GM13977 (cell line): ENCODE measurements around the gene AGBL4.

ENCODE experiments used
- DNase-seq: peaks from one replicate; pipeline ENCODE4 v3.0.0; 2012; ENCODE audit warnings: low spot score
- in situ Hi-C: fragments of 300-500 bp; cut with MboI; formaldehyde crosslinking; loops from one replicate; pipeline ENCODE4 v1.12.0; 2022; ENCODE audit warnings: low sequenced_read_pairs, low pct_unique_long_range_greater_than_20kb, mixed read lengths, inconsistent platforms; ENCODE audit not compliant: unreplicated experiment
- TF ChIP-seq, protein P1 (sequence below): IDR thresholded peaks from 2 replicates; pipeline ENCODE4 v1.5.1; 2012; ENCODE audit warnings: mild to moderate bottlenecking, control low read depth; ENCODE audit not compliant: insufficient read depth; ENCODE audit errors: extremely low read depth, missing control alignments

AGBL4 gene

DNA sequence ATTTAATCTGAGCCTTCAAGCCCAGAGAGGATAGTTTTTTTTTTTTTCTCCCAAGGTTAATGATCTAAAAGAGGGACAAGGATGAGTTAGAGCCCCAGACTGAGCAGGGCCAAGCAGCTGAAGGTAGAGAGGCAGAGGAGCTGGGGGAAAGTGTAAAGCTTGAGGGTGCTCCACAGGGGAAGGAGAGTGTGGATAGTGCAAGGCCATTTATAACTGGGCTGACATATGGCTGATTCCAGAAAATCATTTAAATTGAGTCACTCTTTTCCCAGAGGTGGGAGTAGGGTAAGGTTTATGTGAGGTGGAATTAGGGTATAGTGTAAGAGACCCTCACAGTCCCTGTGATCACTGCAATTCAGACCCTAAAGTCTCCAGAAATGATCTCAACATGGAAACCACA is 1302.8 kb downstream of the AGBL4 start:
- TF ChIP-seq, protein P1, sequence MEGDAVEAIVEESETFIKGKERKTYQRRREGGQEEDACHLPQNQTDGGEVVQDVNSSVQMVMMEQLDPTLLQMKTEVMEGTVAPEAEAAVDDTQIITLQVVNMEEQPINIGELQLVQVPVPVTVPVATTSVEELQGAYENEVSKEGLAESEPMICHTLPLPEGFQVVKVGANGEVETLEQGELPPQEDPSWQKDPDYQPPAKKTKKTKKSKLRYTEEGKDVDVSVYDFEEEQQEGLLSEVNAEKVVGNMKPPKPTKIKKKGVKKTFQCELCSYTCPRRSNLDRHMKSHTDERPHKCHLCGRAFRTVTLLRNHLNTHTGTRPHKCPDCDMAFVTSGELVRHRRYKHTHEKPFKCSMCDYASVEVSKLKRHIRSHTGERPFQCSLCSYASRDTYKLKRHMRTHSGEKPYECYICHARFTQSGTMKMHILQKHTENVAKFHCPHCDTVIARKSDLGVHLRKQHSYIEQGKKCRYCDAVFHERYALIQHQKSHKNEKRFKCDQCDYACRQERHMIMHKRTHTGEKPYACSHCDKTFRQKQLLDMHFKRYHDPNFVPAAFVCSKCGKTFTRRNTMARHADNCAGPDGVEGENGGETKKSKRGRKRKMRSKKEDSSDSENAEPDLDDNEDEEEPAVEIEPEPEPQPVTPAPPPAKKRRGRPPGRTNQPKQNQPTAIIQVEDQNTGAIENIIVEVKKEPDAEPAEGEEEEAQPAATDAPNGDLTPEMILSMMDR = no peak
- in situ Hi-C loops = no loop called here
- no peak for DNase-seq

DNA sequence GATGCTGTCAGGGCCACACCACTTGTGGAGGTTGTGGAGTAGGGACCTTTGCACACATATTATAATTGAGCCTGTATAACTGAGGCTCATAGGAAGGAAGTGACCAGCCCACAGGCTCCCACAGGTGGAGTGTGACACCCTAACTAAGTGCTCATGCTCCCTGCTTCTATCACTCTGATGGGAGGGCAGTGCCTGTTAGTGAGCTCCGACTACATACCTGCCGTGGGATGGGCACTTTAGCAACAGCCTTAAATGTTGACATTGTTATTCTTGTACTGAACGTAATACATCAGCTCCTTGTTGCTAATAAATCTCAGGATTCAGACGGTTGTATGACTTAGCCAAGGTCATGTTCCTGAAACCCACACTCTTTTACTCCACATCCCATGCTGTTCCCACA is 1305.0 kb downstream of the AGBL4 start:
- TF ChIP-seq, protein P1 = no peak
- in situ Hi-C loops = no loop called here
- no peak for DNase-seq

DNA sequence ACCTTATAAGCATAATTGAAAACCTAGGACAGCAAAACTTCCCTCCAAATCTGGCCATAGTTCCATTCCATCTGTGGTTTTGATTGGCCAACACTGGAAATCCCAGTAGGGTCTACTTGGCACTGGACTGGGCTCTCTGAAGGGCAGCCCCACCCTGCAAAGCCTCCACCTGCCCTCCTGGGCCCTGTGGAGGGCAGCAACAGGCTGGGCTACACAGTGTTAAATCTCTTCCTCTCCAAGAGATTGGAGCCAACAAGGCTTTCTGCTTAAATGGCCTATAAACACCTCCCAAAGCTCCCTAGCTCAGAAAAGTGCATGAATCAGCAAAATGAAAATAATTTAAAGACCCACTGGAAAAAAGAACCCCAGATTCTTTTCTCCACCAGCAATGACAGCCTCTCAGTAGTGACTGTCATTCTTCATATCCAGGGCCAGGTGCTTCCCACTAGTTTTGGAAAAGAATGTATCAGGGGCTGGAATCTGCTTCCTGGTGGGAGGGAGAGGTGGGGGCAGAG is 1305.6 kb downstream of the AGBL4 start:
- in situ Hi-C loops = no loop called here
- DNase-seq = no peak
- TF ChIP-seq, protein P1 = no peak

DNA sequence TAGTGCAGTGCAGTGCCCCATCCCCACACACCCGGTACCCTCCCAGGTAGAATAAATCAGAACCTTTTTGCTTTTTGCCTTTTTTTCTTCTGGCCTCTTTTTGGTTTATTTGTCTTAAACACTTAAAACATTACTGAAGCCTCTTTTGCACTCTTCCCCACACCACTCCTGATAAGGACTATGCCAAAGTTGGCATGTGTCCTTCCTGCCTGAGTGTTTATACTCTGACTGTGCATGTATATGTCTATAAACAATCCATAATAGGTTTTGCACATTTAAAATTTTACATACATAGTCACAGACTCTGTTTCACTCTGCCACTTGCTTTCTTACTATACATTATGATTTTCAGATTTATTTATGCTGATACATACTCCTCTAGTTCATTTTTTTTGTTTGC is 1306.7 kb downstream of the AGBL4 start:
- DNase-seq = no peak
- in situ Hi-C loops = no loop called here
- TF ChIP-seq, protein P1 = no peak

DNA sequence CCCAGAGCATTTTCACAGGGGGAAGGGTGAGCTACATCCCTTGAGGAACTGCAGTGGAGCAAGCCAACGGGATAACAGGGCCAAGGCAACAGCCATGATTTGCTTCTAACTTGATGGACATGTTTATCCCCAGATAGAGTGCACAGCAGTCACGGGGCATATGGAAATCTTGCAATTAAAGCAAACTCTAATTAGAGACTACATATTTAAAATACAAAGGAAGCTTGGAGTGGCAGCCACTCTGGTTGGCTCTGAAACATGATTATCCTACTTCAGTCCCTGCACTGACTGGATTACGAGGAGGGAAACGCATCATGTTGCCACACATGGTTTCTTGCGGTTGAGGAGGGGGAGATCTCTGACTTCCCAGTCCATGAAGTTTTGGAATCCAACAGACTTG is 1307.8 kb downstream of the AGBL4 start:
- in situ Hi-C loops = no loop called here
- DNase-seq = no peak

DNA sequence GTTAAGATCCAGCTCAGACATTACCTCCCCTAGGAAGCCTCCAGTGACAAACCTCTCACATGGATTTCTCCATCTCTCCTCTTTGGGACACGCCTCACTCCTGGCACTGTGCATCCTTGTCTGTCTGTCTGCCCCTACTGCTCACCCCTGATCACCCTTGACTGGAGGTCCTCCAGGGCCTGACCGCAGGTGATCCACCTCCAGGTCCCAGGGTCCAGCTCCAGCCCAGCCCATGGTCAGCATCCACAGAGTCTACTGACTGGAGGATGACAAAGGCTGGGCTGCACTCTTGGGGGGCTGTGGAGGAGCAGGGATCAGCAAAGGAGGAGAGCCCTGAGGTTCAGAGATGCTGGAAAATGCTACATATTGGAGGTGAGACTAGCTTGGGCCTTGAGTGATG is 1312.8 kb downstream of the AGBL4 start:
- in situ Hi-C loops = no loop called here
- TF ChIP-seq, protein P1 = no peak
- DNase-seq = no peak

More for the DNA sequence above, 1307.8 kb downstream of the AGBL4 start:
- TF ChIP-seq, protein P1 = no peak

DNA sequence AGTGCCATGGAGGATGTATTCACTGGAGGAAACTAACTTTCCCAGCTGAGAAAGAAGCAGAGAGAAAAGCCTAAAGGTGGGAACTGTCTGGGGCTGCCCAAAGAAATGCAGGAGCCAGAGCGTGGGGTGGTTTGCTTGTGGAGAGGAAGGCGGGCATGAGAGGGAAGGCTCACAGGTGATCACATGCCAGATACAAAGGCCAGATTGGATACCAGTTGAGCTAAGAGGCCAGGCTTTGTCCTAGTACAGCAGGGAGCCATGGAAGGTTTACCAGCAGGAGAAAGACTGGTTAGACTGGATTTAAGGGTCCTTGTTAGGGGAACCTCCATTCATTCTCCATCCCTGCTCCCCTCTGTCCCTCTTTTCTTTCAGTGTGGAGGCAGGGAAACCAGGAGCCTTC is 1313.4 kb downstream of the AGBL4 start:
- in situ Hi-C loops = no loop called here
- DNase-seq = no peak
- TF ChIP-seq, protein P1 = no peak
